Hematopoietic multipotent progenitor cell treated with erythropoietin and hydrocortisone succinate and interleukin-3 and kit ligand, for 4 days (in vitro differentiated cells): ENCODE results near the gene EPC2.
A peak's percentile ranks its signal among the peaks of the same experiment; 100 is the strongest.

Experiments used
- DNase-seq: peaks from one replicate; pipeline ENCODE4 v3.0.0-alpha.2; 2015

The EPC2 gene

GRCh38 chr2:148643998-148644882, at the start of gene EPC2:
EPC2 (plus strand) TSS chr2:148644751; CDS start chr2:148645018, 267 bp downstream.
- DNase-seq = peak; percentile 90

- DNase-seq = peak; percentile 63
Measured at GRCh38 chr2:148596018-148596417, 48.5 kb upstream of the EPC2 start.

GRCh38 chr2:148599109-148599991, 45.2 kb upstream of the EPC2 start:
- DNase-seq = no peak

GRCh38 chr2:148602885-148603561, 41.5 kb upstream of the EPC2 start:
- no peak for DNase-seq

GRCh38 chr2:148603562-148603920, 41.0 kb upstream of the EPC2 start:
- no peak for DNase-seq

- no peak for DNase-seq
Measured at GRCh38 chr2:148604927-148605326, 39.6 kb upstream of the EPC2 start.

GRCh38 chr2:148607566-148607965, 37.0 kb upstream of the EPC2 start:
- no peak for DNase-seq

- no peak for DNase-seq
Measured at GRCh38 chr2:148613231-148614013, 31.1 kb upstream of the EPC2 start.

- DNase-seq = no peak
Measured at GRCh38 chr2:148614014-148614321, 30.6 kb upstream of the EPC2 start.

- DNase-seq = peak; percentile 69
Measured at GRCh38 chr2:148614322-148615049, 30.1 kb upstream of the EPC2 start.

GRCh38 chr2:148615381-148615841, 29.1 kb upstream of the EPC2 start:
- no peak for DNase-seq

- DNase-seq = no peak
Measured at GRCh38 chr2:148616662-148617061, 27.9 kb upstream of the EPC2 start.

GRCh38 chr2:148617219-148617618, 27.3 kb upstream of the EPC2 start:
- no peak for DNase-seq

GRCh38 chr2:148619560-148620195, 24.9 kb upstream of the EPC2 start:
- no peak for DNase-seq

- DNase-seq = no peak
Measured at GRCh38 chr2:148622366-148622765, 22.2 kb upstream of the EPC2 start.

- DNase-seq = peak; percentile 9
Measured at GRCh38 chr2:148623086-148623485, 21.5 kb upstream of the EPC2 start.

GRCh38 chr2:148627224-148627623, 17.3 kb upstream of the EPC2 start:
- no peak for DNase-seq

- no peak for DNase-seq
Measured at GRCh38 chr2:148634749-148635148, 9.8 kb upstream of the EPC2 start.

- DNase-seq = no peak
Measured at GRCh38 chr2:148638543-148638942, 6.0 kb upstream of the EPC2 start.

GRCh38 chr2:148640767-148641166, 3.8 kb upstream of the EPC2 start:
- no peak for DNase-seq

GRCh38 chr2:148642112-148642744, 2.3 kb upstream of the EPC2 start:
- DNase-seq = no peak
